Measurements from ENCODE around the gene EEFSEC. TPM values are rescaled to one million over a fixed set of nuclear protein-coding genes. Genes with fewer than 3 reads are reported as not detected.
A peak's percentile ranks its signal among the peaks of the same experiment; 100 is the strongest.

EEFSEC gene
- total and polyA plus RNA-seq, 2 experiments from 2014 or later, result 10.1 to 16.2 TPM

DNA sequence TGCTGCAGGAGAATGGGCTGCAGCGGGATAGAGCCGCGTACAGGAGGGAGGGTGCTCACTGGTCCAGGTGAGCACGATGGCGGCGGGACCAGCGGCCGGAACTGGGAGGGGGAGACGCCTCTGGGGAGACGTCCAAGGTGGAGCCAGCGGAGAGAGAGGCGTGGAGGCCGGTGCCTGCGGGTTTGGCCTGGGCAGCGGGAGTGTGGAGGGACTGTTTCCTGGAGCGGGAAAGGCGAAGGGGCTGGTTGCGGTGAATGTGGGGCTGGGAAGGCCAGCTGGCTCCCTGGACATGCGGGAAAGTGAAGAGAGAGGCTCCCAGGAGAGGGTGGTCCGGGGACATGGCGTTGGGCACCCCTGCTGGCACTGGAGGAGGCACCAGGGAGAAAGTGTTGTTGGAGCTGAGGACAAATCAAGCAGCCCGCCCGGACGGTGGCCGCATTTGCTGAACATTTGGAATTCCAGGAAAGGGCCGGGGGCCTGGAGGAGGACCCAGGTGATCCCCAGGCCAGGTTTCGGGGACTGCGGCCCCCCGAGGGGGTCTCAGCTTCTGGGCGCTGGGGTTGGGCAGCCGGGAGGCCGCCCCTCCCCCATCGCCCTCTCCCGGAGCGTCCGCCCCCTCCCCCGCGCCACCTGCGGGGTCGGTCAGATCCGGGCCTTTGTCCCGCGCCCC is 279.2 kb downstream of the EEFSEC start:
- Histone ChIP-seq H3K36me3 (ENCODE audit: insufficient read depth) (no peaks in the 10 kb centered on the region), H3F3A (replicated peaks; ENCODE audit: low read depth) (peaks cover 18% of the 10 kb centered on the region; the same call in 1 of the 2 replicates), H3K4me3 (peak overlapping the region; percentile 65), H3K4me2 (peak overlapping the region; percentile 89), H3K9me2 (ENCODE audit: insufficient read depth) (no peaks in the 10 kb centered on the region), H3K27ac (ENCODE audit: low read depth) (peak overlapping the region; percentile 39; the same call in 1 of the 2 replicates), H2AFZ (peak overlapping the region; percentile 94), H4K20me1 (replicated peaks; ENCODE audit: insufficient read depth) (no peaks in the 10 kb centered on the region), H3K4me1 (ENCODE audit: insufficient read depth) (peaks cover 39% of the 10 kb centered on the region), H3K79me2 (replicated peaks; ENCODE audit: insufficient read depth) (no peaks in the 10 kb centered on the region), H3K27me3 (ENCODE audit: insufficient read depth) (peaks cover 63% of the 10 kb centered on the region)
- TF ChIP-seq EZH2phosphoT487 (IDR thresholded peaks at IDR 0.05; ENCODE audit: unreplicated experiment) (no peak), POLR2AphosphoS5 (IDR thresholded peaks at IDR 0.05; ENCODE audit: low read depth) (peak; percentile 22; the same call in 1 of the 2 replicates)
- DNase-seq (ENCODE audit: low spot score), result peak; percentile 77
- H3K36me3 Mint-ChIP-seq (ENCODE audit: low read depth), result no peaks in the 10 kb centered on the region; the same call in 2 of the 3 replicates
- peak overlapping the region; percentile 83 for H3K4me3 Mint-ChIP-seq
- peaks cover 62% of the 10 kb centered on the region for H3K27me3 Mint-ChIP-seq (ENCODE audit: insufficient read depth, low read depth, poor library complexity)
- H3K4me1 Mint-ChIP-seq, result peaks cover 53% of the 10 kb centered on the region
- H3K9me3 Mint-ChIP-seq, result no peaks in the 10 kb centered on the region
- peak overlapping the region; percentile 91 for H3K27ac Mint-ChIP-seq
- peak; percentile 50 for ATAC-seq

DNA sequence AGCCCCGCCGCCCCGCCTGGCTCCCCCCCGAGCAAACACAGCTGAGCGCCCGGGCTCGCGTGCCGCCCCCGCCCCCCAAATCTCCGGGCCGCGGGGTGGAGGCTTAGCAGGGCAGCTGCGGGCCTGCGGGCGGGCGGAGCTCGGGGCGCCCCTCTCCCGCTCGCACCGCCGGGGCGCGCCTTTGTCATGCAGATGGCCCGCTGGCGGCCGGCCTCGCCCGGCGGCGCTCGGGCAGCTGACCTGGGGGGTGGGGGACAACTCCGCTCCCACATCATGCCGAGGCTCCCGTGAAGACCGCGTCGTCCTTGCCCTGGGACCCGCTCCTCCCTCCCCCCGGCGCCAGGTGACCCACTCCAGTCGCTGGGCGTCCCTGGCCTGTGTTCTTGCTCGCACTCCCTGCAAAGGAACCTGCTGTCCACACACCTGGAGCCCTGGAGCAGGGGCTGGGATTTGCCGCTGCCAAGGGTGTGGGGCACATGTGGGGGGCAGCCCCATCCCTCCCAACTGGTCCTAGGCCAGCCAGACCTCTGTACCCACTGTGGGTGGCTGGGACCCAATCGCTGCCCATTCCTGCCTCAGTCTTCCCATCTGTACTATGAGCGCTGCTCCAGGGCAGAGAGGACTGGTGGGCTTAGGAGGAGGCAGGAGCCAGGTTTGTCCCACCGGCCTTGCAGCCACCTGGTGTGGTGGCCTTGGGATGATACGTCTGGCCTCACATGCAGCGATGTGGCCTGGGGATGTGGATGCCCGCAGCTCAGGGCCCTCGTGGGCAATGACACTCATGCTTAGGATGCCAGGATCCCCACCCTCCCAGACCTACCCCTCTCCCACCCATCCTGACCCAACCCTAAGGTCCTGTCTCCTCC is 279.9 kb downstream of the EEFSEC start:
- H3K4me3 ChIP-seq, result peak overlapping the region; percentile 65
- DNase-seq (ENCODE audit: low spot score), result peak; percentile 84
- H3K27me3 ChIP-seq (ENCODE audit: insufficient read depth), result peaks cover 55% of the 10 kb centered on the region
- H2AFZ ChIP-seq, result peak overlapping the region; percentile 43; the same call in 1 of the 2 replicates
- peak; percentile 71 for ATAC-seq
- H3K4me1 Mint-ChIP-seq, result peaks cover 45% of the 10 kb centered on the region
- H3K4me2 ChIP-seq, result peak overlapping the region; percentile 89
- peak overlapping the region; percentile 48 for H3K4me3 Mint-ChIP-seq
- H3K9me2 ChIP-seq (ENCODE audit: insufficient read depth), result no peaks in the 10 kb centered on the region
- H3K36me3 ChIP-seq (ENCODE audit: insufficient read depth), result no peaks in the 10 kb centered on the region
- TF ChIP-seq, protein P1, sequence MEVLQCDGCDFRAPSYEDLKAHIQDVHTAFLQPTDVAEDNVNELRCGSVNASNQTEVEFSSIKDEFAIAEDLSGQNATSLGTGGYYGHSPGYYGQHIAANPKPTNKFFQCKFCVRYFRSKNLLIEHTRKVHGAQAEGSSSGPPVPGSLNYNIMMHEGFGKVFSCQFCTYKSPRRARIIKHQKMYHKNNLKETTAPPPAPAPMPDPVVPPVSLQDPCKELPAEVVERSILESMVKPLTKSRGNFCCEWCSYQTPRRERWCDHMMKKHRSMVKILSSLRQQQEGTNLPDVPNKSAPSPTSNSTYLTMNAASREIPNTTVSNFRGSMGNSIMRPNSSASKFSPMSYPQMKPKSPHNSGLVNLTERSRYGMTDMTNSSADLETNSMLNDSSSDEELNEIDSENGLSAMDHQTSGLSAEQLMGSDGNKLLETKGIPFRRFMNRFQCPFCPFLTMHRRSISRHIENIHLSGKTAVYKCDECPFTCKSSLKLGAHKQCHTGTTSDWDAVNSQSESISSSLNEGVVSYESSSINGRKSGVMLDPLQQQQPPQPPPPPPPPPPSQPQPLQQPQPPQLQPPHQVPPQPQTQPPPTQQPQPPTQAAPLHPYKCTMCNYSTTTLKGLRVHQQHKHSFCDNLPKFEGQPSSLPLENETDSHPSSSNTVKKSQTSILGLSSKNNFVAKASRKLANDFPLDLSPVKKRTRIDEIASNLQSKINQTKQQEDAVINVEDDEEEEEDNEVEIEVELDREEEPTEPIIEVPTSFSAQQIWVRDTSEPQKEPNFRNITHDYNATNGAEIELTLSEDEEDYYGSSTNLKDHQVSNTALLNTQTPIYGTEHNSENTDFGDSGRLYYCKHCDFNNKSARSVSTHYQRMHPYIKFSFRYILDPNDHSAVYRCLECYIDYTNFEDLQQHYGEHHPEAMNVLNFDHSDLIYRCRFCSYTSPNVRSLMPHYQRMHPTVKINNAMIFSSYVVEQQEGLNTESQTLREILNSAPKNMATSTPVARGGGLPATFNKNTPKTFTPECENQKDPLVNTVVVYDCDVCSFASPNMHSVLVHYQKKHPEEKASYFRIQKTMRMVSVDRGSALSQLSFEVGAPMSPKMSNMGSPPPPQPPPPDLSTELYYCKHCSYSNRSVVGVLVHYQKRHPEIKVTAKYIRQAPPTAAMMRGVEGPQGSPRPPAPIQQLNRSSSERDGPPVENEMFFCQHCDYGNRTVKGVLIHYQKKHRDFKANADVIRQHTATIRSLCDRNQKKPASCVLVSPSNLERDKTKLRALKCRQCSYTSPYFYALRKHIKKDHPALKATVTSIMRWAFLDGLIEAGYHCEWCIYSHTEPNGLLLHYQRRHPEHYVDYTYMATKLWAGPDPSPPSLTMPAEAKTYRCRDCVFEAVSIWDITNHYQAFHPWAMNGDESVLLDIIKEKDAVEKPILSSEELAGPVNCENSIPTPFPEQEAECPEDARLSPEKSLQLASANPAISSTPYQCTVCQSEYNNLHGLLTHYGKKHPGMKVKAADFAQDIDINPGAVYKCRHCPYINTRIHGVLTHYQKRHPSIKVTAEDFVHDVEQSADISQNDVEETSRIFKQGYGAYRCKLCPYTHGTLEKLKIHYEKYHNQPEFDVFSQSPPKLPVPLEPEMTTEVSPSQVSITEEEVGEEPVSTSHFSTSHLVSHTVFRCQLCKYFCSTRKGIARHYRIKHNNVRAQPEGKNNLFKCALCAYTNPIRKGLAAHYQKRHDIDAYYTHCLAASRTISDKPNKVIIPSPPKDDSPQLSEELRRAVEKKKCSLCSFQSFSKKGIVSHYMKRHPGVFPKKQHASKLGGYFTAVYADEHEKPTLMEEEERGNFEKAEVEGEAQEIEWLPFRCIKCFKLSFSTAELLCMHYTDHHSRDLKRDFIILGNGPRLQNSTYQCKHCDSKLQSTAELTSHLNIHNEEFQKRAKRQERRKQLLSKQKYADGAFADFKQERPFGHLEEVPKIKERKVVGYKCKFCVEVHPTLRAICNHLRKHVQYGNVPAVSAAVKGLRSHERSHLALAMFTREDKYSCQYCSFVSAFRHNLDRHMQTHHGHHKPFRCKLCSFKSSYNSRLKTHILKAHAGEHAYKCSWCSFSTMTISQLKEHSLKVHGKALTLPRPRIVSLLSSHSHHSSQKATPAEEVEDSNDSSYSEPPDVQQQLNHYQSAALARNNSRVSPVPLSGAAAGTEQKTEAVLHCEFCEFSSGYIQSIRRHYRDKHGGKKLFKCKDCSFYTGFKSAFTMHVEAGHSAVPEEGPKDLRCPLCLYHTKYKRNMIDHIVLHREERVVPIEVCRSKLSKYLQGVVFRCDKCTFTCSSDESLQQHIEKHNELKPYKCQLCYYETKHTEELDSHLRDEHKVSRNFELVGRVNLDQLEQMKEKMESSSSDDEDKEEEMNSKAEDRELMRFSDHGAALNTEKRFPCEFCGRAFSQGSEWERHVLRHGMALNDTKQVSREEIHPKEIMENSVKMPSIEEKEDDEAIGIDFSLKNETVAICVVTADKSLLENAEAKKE (CRISPR knock-in tag; IDR thresholded peaks at IDR 0.05), result no peak
- TF ChIP-seq ZNF114 (CRISPR knock-in tag; IDR thresholded peaks at IDR 0.05), result no peak
- TF ChIP-seq ZNF331 (CRISPR knock-in tag; IDR thresholded peaks at IDR 0.05; ENCODE audit: low read depth), result no peak
- TF ChIP-seq, protein P2, sequence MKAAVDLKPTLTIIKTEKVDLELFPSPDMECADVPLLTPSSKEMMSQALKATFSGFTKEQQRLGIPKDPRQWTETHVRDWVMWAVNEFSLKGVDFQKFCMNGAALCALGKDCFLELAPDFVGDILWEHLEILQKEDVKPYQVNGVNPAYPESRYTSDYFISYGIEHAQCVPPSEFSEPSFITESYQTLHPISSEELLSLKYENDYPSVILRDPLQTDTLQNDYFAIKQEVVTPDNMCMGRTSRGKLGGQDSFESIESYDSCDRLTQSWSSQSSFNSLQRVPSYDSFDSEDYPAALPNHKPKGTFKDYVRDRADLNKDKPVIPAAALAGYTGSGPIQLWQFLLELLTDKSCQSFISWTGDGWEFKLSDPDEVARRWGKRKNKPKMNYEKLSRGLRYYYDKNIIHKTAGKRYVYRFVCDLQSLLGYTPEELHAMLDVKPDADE (IDR thresholded peaks at IDR 0.05), result no peak
- H3K27ac Mint-ChIP-seq, result no peak overlapping the region
- no peaks in the 10 kb centered on the region for H3K79me2 ChIP-seq (replicated peaks; ENCODE audit: insufficient read depth)
- no peak overlapping the region for H3K27ac ChIP-seq (ENCODE audit: low read depth)
- no peaks in the 10 kb centered on the region; the same call in 2 of the 3 replicates for H3K36me3 Mint-ChIP-seq (ENCODE audit: low read depth)
- peaks cover 55% of the 10 kb centered on the region for H3K27me3 Mint-ChIP-seq (ENCODE audit: insufficient read depth, low read depth, poor library complexity)
- H3F3A ChIP-seq (replicated peaks; ENCODE audit: low read depth), result peaks cover 18% of the 10 kb centered on the region; the same call in 1 of the 2 replicates
- H3K9me3 Mint-ChIP-seq, result no peaks in the 10 kb centered on the region
- H3K4me1 ChIP-seq (ENCODE audit: insufficient read depth), result peaks cover 31% of the 10 kb centered on the region
- no peaks in the 10 kb centered on the region for H4K20me1 ChIP-seq (replicated peaks; ENCODE audit: insufficient read depth)
